ENCODE data around the gene MYO7B.

MYO7B gene

DNA sequence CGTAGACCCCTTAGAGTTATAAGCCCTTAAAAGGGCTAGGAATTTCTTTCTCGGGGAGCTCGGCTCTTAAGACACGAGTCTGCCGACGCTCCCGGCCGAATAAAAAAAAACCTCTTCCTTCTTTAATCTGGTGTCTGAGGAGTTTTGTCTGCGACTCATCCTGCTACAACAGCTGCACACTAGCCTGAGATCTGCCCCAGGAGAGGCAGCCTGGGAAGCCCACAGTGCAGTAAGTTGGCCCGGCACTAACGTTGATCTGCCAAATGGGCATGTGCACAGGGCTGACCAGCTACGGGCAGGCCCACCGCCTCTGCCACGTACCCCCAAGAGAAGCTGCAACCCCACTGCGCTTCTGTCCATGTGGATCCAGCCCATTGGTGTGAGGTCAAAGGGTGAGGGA lies 148.3 kb downstream of the MYO7B start:
- no peak for DNase-seq

DNA sequence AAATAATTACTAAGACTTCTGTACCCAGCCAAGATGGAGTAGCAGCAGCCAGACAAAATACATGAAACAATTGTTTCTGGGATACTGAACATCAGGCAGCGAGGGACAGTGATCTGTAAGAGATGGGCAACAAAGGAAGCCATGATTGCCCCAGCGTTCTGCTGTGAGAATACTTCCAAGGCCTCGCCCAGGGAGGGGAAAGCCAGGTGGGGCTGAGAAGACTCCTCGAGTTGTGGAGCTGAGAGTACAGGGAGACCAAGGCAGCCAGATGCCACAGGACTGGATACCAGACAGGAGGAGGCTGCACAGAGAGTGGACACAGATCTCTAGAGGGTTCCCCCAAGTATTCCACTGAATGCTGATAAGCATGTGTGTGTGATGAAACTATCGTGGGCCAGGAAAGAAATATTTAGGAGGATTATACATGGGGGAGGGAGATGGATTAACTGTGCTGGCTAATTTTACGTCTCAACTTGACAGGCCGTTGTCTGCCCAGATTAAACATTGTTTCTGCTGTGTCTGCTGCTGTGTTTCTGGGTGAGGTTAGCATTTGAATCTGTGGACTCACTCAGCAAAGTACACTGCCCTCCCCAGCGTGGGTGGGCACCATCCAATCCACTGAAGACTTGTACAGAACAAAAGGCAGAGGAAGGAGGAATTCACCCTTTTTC lies 150.1 kb downstream of the MYO7B start:
- no peak for DNase-seq

All from hematopoietic multipotent progenitor cell treated with erythropoietin and hydrocortisone succinate and interleukin-3 and kit ligand, for 6 days (in vitro differentiated cells).